HG03175 (cell line): ENCODE data around the gene ANGEL1.
A peak's percentile ranks its signal among the peaks of the same experiment; 100 is the strongest.

ENCODE experiments used
- ATAC-seq: cut with Tn5 transposase; IDR thresholded peaks from one replicate; pipeline ENCODE4 v1.9.1; 2021; ENCODE audit warnings: mild to moderate bottlenecking, moderate library complexity; ENCODE audit not compliant: unreplicated experiment

The ANGEL1 gene, protein sequence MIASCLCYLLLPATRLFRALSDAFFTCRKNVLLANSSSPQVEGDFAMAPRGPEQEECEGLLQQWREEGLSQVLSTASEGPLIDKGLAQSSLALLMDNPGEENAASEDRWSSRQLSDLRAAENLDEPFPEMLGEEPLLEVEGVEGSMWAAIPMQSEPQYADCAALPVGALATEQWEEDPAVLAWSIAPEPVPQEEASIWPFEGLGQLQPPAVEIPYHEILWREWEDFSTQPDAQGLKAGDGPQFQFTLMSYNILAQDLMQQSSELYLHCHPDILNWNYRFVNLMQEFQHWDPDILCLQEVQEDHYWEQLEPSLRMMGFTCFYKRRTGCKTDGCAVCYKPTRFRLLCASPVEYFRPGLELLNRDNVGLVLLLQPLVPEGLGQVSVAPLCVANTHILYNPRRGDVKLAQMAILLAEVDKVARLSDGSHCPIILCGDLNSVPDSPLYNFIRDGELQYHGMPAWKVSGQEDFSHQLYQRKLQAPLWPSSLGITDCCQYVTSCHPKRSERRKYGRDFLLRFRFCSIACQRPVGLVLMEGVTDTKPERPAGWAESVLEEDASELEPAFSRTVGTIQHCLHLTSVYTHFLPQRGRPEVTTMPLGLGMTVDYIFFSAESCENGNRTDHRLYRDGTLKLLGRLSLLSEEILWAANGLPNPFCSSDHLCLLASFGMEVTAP

DNA sequence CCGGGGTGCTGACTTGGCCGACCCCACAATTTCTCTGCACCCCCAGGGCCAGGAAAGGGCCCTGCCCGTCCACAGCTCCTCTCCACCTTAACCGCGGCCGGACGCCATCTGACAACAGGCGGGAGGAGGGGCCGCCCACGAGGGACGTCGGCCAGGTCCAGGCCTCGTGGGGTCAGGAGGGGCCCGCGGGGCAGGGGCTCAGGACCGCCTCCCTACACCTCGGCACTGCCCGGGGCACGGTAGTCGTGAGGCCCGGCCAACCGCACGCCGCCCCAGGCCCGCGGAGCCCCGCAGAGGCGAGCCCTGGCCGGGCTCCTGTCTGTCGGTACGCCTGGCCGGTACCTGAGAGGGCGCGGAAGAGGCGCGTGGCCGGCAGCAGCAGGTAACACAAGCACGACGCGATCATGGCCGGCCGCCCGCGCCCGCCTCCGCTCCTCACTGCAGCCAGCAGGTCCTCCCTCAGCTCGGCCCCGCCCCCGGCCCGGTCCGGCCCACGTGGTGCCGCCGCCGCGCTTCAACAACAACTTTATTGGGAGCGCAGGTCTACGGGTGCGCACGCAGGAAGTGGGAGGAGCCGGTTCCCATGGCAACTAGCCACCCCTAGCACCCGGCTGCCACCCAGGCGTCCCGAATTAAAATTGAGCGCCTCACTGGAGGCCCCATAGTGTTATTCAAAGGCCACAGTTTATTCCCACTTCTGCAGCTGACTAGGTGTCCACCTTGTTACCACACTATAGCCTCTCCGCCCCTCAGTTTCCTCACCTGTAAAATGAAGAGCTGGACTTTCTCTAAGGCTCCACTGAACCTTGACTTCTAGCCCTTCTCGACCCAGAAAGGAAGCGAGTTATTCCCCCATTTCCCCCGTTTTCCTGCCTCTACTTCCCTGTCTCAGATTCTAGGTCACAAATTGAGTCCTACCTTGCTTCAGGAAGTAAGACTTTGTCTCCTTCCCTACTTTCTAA, at the start of gene ANGEL1:
TSS of gene ANGEL1 (minus strand) at position 461 of the 962 bp plus-strand sequence. CDS start at position 406, 55 bp downstream.
- peak; percentile 88 for ATAC-seq

DNA sequence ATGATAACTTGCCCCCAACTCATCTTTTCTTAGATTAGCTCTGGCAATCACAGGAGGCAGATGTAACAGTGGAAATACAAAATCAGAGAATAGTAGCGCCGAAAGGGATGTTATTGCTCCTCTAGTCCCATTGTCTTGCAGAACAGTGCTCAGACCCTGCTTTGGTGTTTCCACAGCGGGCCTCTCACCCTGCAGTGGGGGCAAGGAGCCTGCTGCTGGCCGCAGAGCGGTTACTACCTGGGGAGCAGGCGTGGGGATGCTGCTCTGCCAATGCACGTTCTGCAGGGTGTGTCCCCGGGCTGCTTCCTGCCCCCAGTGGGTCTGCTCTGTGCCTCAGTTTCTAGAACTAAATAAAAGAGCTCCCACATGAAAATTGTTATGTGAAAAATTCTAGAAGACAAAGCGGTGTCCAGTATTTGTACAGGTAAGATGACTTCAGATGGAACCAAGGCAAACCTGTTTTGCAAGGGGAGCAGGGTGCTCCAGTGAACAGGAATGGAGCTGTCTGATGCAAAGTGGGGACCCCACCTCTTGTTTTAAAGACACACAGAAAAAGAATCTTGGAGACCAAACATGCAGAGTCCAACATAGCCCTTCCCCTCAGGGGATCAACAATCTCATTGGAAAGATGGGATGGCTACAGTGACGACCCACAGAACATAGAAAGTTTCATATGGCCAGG, 49.0 kb upstream of the ANGEL1 start:
- no peak for ATAC-seq

DNA sequence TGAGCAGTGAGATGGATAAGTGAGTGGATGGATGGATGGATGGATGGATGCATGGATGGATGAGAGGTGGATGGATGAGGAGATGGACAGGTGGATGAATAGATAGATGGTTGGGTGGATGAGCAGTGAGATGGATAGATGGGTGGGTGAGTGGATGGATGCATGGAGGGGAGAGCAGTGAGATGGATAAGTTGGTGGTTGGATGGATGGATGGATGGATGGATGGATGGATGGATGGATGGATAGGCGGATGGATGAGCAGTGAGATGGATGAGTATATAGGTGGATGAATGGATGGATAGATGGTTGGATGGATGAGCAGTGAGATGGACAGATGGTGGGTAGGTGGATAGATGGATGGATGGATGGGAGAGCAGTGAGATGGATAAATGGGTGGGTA, 44.1 kb upstream of the ANGEL1 start:
- ATAC-seq = no peak

DNA sequence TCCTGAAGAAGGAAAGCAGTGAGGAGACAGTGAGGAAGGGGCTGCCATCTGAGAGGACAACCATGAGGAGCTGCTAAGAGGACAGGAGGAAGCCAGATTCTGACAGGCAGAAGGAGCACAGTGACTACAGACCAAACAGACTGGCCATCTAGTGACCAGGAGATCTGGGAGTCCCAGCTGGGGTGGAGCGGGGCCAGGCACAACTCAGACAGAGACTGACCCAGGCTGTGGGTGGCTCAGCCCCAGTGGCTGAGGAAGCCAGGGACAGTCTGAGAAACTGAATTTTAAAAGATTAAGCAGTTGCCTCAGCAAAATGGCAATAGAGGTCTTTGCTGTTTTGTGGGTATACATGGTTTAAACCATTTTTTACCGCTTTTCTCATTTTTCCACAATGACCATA, 42.4 kb upstream of the ANGEL1 start:
- no peak for ATAC-seq

DNA sequence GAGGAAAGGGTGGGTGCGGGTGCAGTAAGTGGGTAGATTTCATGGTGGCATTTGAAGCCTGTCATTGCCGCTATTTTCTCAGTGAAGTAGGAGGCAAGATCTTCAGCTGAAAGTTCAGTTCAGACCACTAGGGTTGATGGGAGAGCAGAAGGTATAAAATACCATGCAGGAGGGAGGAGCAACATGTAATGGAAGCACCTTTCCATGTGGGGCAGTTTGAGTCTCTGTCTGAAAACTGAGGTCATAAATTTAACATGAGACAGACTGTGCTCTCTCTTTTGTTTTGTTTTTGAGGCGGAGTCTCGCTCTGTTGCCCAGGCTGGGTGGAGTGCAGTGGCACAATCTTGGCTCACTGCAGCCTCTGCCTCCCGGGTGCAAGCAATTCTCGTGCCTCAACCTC, 36.2 kb upstream of the ANGEL1 start:
- no peak for ATAC-seq

DNA sequence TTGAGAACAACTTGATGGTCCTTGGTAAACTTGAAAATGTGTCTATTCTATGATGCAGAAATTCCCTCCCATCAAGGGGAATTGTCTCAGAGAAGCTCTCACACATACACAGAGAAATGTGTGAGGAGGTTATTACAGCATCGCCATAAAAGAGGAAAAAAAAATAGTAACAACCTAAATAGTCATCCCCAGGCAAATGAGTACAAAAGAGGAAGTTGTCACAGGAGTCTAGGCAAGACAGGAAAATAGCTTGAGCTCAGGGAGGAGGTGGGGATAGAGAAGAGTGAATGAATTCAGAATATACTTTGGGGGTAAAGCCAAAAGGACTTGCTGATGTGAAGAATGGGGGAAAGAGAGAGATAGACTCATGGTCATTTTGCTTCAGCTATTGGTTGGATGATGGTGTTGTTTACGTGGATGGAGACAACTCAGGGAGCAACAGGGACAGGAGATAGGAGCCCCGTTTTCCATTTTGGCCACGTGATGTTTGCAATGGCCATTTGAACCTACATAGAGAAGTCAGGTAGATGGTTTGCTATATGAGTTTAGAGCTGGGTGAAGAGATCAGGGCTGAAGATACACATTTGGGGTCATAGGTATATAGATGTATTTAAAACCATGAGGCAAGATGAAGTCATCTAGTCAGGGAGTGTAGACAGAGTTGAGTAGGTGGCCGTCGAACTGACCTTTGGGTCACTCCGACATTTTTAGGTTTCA, 33.8 kb upstream of the ANGEL1 start:
- no peak for ATAC-seq

DNA sequence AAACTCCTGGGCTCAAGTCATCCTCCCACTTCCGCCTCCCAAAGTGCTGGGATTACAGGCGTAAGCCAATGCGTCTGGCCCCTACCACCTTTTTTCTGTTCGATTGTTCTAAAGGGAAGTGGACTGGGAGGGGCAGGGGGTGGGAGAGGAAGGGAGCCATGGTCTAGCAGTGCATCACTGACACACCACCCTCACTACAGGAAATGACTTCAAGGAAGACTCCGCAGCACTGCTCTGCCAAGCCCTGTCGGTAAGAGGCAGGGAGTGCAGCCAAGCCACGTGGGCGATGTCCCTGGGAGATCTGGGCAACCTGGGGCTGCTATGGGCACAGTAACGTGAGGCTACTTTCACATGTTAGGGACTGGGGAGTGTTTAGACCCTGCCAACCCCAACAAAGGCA, 31.5 kb upstream of the ANGEL1 start:
- ATAC-seq = no peak

DNA sequence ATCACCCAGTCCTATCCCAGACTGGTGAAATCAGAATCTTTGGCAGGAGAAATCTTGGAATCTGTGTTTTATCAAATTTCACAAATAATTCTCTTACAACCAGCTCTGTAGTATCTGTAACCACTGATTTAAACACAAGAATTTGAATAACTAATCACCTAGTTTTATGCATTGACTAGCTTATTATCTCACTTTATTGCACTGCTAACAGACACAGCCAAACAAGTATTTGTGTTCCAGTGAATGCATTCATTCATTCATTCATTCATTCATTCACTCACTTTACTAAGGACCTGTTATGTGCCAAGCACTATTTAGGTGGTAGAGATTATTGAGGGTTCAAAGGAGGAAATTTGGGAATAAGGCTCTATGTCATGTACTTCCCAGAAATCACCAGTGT, 29.7 kb upstream of the ANGEL1 start:
- ATAC-seq = no peak

DNA sequence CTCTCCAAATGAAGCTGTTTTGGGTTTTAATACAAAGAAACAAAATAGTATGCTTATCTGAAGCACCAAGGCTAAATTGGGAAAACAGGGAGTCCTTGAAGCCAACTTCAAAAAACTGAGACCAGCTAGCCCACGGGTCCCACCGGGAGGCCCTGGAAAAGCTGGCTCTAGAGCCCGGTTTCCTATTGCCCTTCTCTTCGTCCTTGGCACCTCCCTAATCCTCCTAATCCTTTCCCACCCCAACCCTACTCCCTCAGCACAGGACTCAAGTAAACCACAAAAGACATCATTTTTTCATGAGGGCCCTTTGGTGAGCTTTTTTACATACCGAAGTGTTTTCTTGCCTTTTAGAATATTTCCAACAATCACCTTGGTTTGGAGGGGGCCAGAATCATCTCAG, 24.8 kb upstream of the ANGEL1 start:
- no peak for ATAC-seq

DNA sequence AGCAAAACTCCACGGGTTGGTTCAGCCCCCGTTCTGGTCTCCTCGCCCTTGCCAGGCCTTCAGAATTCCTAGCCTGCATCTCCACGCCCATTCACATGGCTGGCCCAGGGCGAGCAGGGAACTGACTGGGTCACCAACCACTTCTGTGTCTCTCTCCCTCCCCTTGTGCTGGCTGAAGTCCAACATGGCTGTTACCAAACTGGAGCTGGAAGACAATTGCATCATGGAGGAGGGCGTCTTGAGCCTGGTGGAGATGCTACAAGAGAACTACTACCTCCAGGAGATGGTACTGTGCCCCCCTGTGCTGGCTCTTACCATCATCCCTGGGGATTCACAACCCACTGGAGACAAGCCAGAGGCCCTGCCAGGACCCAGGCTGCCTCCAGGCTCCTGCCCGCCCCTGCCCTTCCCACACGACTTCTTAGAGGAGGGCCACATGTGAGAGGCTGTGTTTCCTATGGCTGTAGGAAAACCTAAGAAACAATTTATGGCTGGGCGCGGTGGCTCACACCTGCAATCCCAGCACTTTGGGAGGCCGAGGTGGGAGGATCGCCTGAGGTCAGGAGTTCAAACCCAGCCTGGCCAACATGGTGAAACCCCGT, 23.4 kb upstream of the ANGEL1 start:
- no peak for ATAC-seq

DNA sequence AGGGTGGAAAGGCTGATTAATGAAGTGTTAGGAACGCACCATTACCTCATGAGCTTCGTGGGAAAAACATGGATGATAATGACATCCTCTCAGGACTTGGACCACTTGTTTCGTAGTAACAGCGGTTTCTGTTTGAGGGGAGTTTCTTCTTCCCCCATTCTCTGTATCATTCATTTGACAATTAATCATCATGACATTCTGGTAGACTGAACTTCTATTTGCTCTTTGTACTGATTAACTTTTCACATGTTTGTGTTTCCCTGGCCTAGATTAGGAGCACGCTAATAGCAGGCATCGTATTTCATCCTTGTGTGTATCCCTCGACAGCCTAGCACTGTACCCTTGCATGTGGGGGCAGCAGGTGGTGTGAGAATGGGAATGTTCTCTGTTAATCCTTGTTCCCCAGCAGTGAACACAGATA, 21.6 kb upstream of the ANGEL1 start:
- no peak for ATAC-seq

DNA sequence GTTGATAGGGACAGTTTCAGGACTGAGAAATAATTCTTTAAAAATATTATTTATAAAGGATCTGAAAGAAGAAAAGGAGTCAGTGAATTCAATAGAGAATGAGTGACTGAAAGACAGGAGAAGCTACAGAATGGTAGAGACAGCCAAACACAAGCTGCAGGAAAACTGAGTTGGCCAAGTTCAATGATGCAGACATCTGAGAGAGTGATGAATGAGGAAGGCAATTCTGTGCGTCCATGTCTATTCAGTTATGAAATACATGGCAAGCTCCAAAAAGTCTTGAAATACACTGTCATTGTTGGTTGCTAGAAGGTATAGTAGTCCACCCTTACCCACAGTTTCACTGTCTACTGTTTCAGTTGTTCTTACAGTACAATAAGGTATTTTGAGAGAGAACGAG, 20.3 kb upstream of the ANGEL1 start:
- no peak for ATAC-seq

DNA sequence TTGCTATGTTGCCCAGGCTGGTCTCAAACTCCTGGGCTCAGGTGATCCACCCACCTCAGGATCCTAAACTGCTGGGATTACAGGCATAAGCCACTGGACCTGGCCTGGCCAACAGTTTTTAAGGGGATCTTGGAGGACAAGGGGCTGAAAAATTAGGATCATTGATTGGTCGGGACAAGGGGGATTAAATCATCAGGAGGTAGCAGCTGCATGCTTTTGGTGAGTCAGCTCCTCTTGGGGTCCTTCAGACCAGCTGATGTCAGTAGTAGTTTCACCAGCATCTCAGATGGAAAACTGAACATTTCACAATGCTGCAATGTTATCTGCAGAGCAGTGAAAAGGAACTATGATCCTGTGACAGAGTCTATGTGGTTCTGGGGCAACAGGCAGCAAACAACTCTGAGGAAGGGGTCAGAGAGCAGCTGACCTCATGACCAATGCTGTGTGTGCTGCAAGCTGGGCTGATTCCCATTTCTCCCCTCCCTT, 19.9 kb upstream of the ANGEL1 start:
- no peak for ATAC-seq

DNA sequence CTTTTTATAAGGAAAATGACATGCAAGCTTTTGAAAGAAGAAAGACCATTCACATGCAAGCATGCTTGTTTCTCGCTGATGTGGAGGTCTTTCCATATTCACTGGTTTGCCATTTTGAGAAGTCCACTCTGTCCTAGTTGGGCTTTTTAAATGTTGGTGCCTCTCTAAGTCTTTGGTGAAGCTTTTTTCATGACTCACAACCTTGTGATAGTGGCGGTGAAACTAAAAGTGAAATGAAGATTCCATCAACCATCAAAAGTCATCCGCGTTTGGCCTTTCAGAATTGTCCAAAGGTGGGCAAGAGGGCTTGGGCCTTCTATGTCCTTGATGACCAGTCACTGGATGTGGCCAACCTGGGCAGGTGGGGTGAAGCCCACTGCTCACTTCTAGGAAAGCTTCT, 17.9 kb upstream of the ANGEL1 start:
- no peak for ATAC-seq

DNA sequence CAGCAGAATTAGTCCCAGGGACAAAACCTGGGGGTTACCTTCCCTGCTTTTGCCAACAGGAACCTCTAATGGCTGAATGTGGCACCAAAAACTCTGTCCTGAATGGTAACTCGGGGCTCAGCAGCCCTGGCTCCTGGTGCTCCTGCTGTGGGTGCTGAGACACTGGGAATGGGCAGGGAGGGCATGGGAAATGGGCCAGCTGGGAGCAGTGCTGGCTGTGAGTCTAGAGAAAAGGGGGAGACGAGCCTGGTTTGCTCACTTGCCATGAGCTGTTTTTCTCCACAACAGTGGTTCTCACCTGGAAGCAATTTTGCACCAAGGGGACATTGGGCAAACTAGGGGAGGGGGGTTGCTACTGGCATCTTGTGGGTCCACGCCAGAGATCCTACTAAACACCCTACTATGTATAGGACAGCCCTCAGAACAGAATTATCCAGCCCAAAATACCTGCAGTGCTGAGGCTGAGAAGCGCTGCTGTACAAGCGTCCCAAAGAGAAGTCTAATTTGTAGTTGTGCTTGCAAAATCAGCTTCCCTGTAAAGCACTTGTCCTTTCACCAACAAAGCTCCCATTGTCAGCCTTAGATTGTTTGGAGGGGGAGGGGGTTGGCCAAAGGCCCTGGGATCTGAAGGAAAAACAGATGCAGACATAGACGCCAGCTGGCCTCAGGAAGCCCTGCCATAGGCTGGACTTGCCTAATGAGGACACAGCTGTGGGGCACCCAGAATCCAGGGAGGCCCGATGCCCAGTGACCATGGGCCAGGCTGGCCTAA, 17.2 kb upstream of the ANGEL1 start:
- no peak for ATAC-seq

DNA sequence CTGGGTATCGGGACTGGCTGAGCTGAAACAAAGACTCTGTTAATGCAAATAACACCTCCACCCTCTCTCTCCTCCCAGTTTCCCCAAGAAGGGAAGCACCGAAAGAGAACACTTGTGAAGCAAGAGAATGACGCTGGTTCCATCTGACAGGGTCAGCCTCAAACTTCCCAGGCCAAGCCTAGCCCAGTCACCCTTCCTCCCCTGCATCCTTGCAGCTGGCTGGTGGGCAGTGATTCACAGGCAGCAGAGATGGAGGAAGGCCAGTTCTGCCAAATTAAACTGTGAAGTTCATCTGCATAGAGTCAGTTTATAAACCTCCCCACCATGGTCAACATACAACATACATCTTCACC, 16.3 kb upstream of the ANGEL1 start:
- no peak for ATAC-seq

DNA sequence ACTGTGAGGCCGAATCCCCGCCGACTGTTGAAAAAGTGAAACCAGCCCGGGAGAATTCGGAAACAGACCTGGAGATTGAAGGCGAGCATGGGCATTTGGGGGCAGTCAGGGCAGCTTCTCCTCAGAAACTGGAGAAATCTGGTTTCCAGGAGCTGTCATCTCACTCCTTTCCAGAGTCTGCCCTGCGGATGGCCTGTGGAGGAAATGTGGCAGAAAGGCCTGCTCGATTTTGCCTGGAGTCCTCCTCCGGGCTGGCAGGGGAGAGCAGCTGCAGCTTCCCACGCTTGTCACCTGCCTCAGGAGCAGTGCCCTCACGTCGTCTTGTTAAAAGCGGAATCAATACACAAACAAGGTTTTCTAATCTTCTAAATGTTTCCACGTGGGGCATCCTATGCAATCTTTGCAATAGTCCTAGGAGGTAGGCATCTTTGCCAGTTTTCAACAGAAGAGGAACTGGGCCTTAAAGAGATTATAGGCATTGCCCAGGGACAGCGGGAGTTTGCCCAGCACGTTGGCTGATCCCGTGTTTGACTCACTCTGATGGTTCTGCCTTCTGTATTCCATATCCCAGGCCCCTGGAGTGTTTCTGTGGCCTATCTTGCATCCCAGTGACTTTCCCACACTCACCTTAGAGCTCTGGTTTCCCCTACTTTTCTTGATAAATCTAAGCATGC, 15.8 kb upstream of the ANGEL1 start:
- ATAC-seq = no peak

DNA sequence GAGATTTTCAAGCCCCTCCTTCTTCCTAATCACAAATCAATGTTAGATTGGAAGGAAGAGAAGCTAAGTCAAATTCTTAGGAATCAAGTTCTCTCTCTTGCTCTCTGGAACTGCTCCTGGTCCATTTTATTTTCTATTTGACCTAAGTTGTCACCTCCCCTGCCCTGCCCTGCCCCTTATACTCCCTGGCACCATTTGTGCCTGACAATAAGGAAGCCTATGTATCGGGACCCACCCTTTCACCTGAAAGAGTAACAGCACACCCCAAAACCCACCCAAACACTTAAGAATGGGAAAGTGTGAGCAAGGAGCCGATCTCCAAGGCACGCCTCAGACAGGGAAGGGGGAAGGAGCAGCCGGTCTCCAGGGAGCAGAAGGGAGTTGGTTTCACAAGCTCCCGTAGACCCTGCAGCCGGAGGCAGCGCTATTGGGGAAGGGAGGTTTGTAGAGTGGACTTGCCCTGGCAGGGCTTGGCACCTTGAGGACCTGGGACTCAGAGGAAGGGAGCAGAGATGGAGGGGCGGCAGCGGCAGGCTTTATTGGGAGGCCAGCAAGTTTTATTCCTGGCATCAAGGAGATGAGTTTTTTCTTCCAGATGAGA, 15.1 kb upstream of the ANGEL1 start:
- no peak for ATAC-seq
